ENCODE results near the gene CABP4. TPM values are rescaled to one million over a fixed set of nuclear protein-coding genes. Genes with fewer than 3 reads are reported as not detected.

The CABP4 gene
- total and polyA plus RNA-seq, 7 donors, result 0.35 to 1.9 (median 0.93) TPM

- H3K4me3 ChIP-seq, result peak within 1 kb of the TSS; percentile 90
- ATAC-seq, result peak; percentile 85 to 90 (median 88)
- peaks cover 0 to 11% (median 8%) of the 10 kb centered on the region in 3 donors for H3K27me3 ChIP-seq (ENCODE audit: insufficient read depth in 3 of 3, low read length in 2 of 3)
- H3K36me3 ChIP-seq (ENCODE audit: insufficient read depth in 1 of 2, low read depth in 1 of 2), result peaks cover 0 to 11% of the 10 kb centered on the region in 2 donors
- intact Hi-C loops (cut with DNase I), result loop anchor here (2.0 to 5.0 kb wide), 3 partner anchors 41 to 151 kb away; partner anchors contain the start of genes PPP1CA (in 1 of the 2) and TMEM134 (in 1 of the 2)
- H3K27ac ChIP-seq, result peak within 1 kb of the TSS; percentile 99
- H3K9me3 ChIP-seq, result no peaks in the 10 kb centered on the region
- WGBS, 3 donors, result 0 to 1% (median 0%) methylated on average over 49 to 57 of the region's 57 CpGs
- peak; percentile 100 for DNase-seq
- H3K4me1 ChIP-seq, result peaks cover 27% of the 10 kb centered on the region
- no peak for TF ChIP-seq CTCF (IDR thresholded peaks at IDR 0.05)
Measured at GRCh38 chr11:67507864-67508485, 52.8 kb downstream of the CABP4 start, which contains the start of gene CDK2AP2. CDK2AP2 (minus strand) TSS chr11:67508162; CDS start chr11:67508082, 80 bp downstream.

GRCh38 chr11:67508486-67509121 lies 53.5 kb downstream of the CABP4 start:
- peaks cover 0 to 12% (median 8%) of the 10 kb centered on the region in 3 donors for H3K27me3 ChIP-seq (ENCODE audit: insufficient read depth in 3 of 3, low read length in 2 of 3)
- H3K9me3 ChIP-seq, result no peaks in the 10 kb centered on the region
- DNase-seq (peak; percentile 99), ATAC-seq (peak; percentile 66 to 77 (median 72))
- H3K27ac ChIP-seq, result peak overlapping the region; percentile 99
- peaks cover 0 to 11% of the 10 kb centered on the region in 2 donors for H3K36me3 ChIP-seq (ENCODE audit: insufficient read depth in 1 of 2, low read depth in 1 of 2)
- 0 to 1% (median 1%) methylated on average over 45 to 57 of the region's 57 CpGs for WGBS, 3 donors
- intact Hi-C loops (cut with DNase I), result loop anchor here in 1 of 2 donors (5.0 kb wide), 1 partner anchor 41 kb away; the partner anchor contains the start of gene TMEM134
- peaks cover 27% of the 10 kb centered on the region for H3K4me1 ChIP-seq
- no peak for TF ChIP-seq CTCF (IDR thresholded peaks at IDR 0.05)
- H3K4me3 ChIP-seq, result peak overlapping the region; percentile 90

- ATAC-seq (no peak), DNase-seq (no peak)
- no peak for TF ChIP-seq CTCF (IDR thresholded peaks at IDR 0.05)
- Histone ChIP-seq H3K36me3 (ENCODE audit: insufficient read depth in 1 of 2, low read depth in 1 of 2) (peaks cover 0 to 11% of the 10 kb centered on the region in 2 donors), H3K4me1 (peaks cover 24% of the 10 kb centered on the region), H3K27ac (no peak overlapping the region), H3K9me3 (no peaks in the 10 kb centered on the region), H3K27me3 (ENCODE audit: insufficient read depth in 3 of 3, low read length in 2 of 3) (peaks cover 0 to 10% (median 4%) of the 10 kb centered on the region in 3 donors), H3K4me3 (no peak overlapping the region)
- 50 to 53% (median 53%) methylated on average over 3 of the region's 3 CpGs for WGBS, 3 donors
- intact Hi-C loops (cut with DNase I), result no loop called here
Measured at GRCh38 chr11:67510023-67510345, 54.8 kb downstream of the CABP4 start.

Other genes starting within 250 kb of the CABP4 start
- 10 to 100 TPM; 41.7 to 46.8 (median 46.1) TPM for gene GRK2, start 188.9 kb upstream of the CABP4 start, total RNA-seq
- gene GRK2, start 188.9 kb upstream of the CABP4 start, polyA plus RNA-seq, result 10 to 100 TPM; 37.3 to 56.8 (median 46.2) TPM
- gene ANKRD13D, start 166.1 kb upstream of the CABP4 start, total RNA-seq, result 1 to 10 TPM; 4.1 to 8.6 (median 7.8) TPM
- gene ANKRD13D, start 166.1 kb upstream of the CABP4 start, polyA plus RNA-seq, result 1 to 10 TPM; 4.6 to 7.0 (median 5.9) TPM
- 10 to 100 TPM in 1 of 4 donors, 1 to 10 TPM in 3; 3.7 to 10.1 (median 6.9) TPM for gene SSH3, start 151.8 kb upstream of the CABP4 start, total RNA-seq
- gene SSH3, start 151.8 kb upstream of the CABP4 start, polyA plus RNA-seq, result 1 to 10 TPM; 3.0 to 5.0 (median 4.2) TPM
- 10 to 100 TPM; 31.8 to 89.8 (median 56.1) TPM for gene POLD4, start 101.8 kb upstream of the CABP4 start, total RNA-seq
- gene POLD4, start 101.8 kb upstream of the CABP4 start, polyA plus RNA-seq, result 10 to 100 TPM; 72.6 to 74.9 (median 73.3) TPM
- gene CLCF1, start 81.8 kb upstream of the CABP4 start, total RNA-seq, result 1 to 10 TPM in 1 of 4 donors, under 1 TPM in 3; 0.44 to 1.5 (median 0.82) TPM
- gene CLCF1, start 81.8 kb upstream of the CABP4 start, polyA plus RNA-seq, result 1 to 10 TPM in 1 of 3 donors, under 1 TPM in 2; 0.47 to 6.5 (median 0.62) TPM
- 1 to 10 TPM; 1.8 to 6.7 (median 5.8) TPM for gene RAD9A, start 63.4 kb upstream of the CABP4 start, total RNA-seq
- gene RAD9A, start 63.4 kb upstream of the CABP4 start, polyA plus RNA-seq, result 10 to 100 TPM in 2 of 3 donors, 1 to 10 TPM in 1; 7.1 to 12.3 (median 10.1) TPM
- gene PPP1CA, start 53.5 kb upstream of the CABP4 start, total RNA-seq, result 100 to 1,000 TPM in 1 of 4 donors, 10 to 100 TPM in 3; 72.6 to 113 (median 86.6) TPM
- gene PPP1CA, start 53.5 kb upstream of the CABP4 start, polyA plus RNA-seq, result 100 to 1,000 TPM; 108 to 191 (median 147) TPM
- 1 to 10 TPM in 3 of 4 donors, under 1 TPM in 1; 0.65 to 1.6 (median 1.2) TPM for gene TBC1D10C, start 51.3 kb upstream of the CABP4 start, total RNA-seq
- under 1 TPM; 0.25 to 0.52 (median 0.34) TPM for gene TBC1D10C, start 51.3 kb upstream of the CABP4 start, polyA plus RNA-seq
- gene CARNS1, start 39.7 kb upstream of the CABP4 start, total RNA-seq, result 10 to 100 TPM in 2 of 4 donors, 1 to 10 TPM in 2; 7.0 to 27.5 (median 10.0) TPM
- 1 to 10 TPM; 2.1 to 5.9 (median 4.2) TPM for gene CARNS1, start 39.7 kb upstream of the CABP4 start, polyA plus RNA-seq
- gene RPS6KB2, start 26.9 kb upstream of the CABP4 start, total RNA-seq, result 10 to 100 TPM; 23.1 to 34.3 (median 26.8) TPM
- gene RPS6KB2, start 26.9 kb upstream of the CABP4 start, polyA plus RNA-seq, result 10 to 100 TPM; 25.6 to 64.6 (median 33.1) TPM
- 1 to 10 TPM in 3 of 4 donors, under 1 TPM in 1; 0.89 to 1.4 (median 1.0) TPM for gene PTPRCAP, start 17.7 kb upstream of the CABP4 start, total RNA-seq
- gene PTPRCAP, start 17.7 kb upstream of the CABP4 start, polyA plus RNA-seq, result 1 to 10 TPM in 1 of 3 donors, under 1 TPM in 2; 0.25 to 1.3 (median 0.65) TPM
- gene CORO1B, start 11.9 kb upstream of the CABP4 start, total RNA-seq, result 10 to 100 TPM in 3 of 4 donors, 1 to 10 TPM in 1; 8.7 to 13.1 (median 11.5) TPM
- gene CORO1B, start 11.9 kb upstream of the CABP4 start, polyA plus RNA-seq, result 10 to 100 TPM; 10.6 to 18.1 (median 16.7) TPM
- gene GPR152, start 2.6 kb upstream of the CABP4 start, total RNA-seq, result under 1 TPM in 1 of 4 donors, not detected in 3; 0.19 TPM
- not detected for gene GPR152, start 2.6 kb upstream of the CABP4 start, polyA plus RNA-seq
- 10 to 100 TPM; 57.1 to 83.2 (median 66.2) TPM for gene TMEM134, start 13.9 kb downstream of the CABP4 start, total RNA-seq
- gene TMEM134, start 13.9 kb downstream of the CABP4 start, polyA plus RNA-seq, result 100 to 1,000 TPM in 1 of 3 donors, 10 to 100 TPM in 2; 81.7 to 121 (median 87.8) TPM
- gene AIP, start 27.7 kb downstream of the CABP4 start, total RNA-seq, result 10 to 100 TPM; 25.3 to 42.7 (median 29.9) TPM
- 10 to 100 TPM; 57.4 to 71.5 (median 57.7) TPM for gene AIP, start 27.7 kb downstream of the CABP4 start, polyA plus RNA-seq
- 10 to 100 TPM in 2 of 4 donors, 1 to 10 TPM in 2; 6.7 to 16.1 (median 9.6) TPM for gene PITPNM1, start 50.0 kb downstream of the CABP4 start, total RNA-seq
- gene PITPNM1, start 50.0 kb downstream of the CABP4 start, polyA plus RNA-seq, result 10 to 100 TPM in 1 of 3 donors, 1 to 10 TPM in 2; 2.3 to 11.3 (median 5.1) TPM
- gene CDK2AP2, start 52.8 kb downstream of the CABP4 start, total RNA-seq, result 10 to 100 TPM; 16.3 to 18.5 (median 18.1) TPM
- 10 to 100 TPM; 31.9 to 72.3 (median 48.0) TPM for gene CDK2AP2, start 52.8 kb downstream of the CABP4 start, polyA plus RNA-seq
- not detected for gene CABP2, start 68.1 kb downstream of the CABP4 start, total RNA-seq
- gene CABP2, start 68.1 kb downstream of the CABP4 start, polyA plus RNA-seq, result not detected
- gene GSTP1, start 128.5 kb downstream of the CABP4 start, total RNA-seq, result 100 to 1,000 TPM; 224 to 364 (median 274) TPM
- 100 to 1,000 TPM; 279 to 410 (median 383) TPM for gene GSTP1, start 128.5 kb downstream of the CABP4 start, polyA plus RNA-seq
- 100 to 1,000 TPM; 250 to 413 (median 364) TPM for gene NDUFV1, start 151.6 kb downstream of the CABP4 start, total RNA-seq
- 100 to 1,000 TPM; 248 to 340 (median 287) TPM for gene NDUFV1, start 151.6 kb downstream of the CABP4 start, polyA plus RNA-seq
- gene NUDT8, start 174.6 kb downstream of the CABP4 start, total RNA-seq, result 10 to 100 TPM; 19.0 to 37.0 (median 31.8) TPM
- 10 to 100 TPM; 28.5 to 52.2 (median 48.9) TPM for gene NUDT8, start 174.6 kb downstream of the CABP4 start, polyA plus RNA-seq
- not detected for gene TBX10, start 184.4 kb downstream of the CABP4 start, total RNA-seq
- under 1 TPM in 1 of 3 donors, not detected in 2; 0.01 TPM for gene TBX10, start 184.4 kb downstream of the CABP4 start, polyA plus RNA-seq
- gene ACY3, start 195.4 kb downstream of the CABP4 start, total RNA-seq, result not detected
- gene ACY3, start 195.4 kb downstream of the CABP4 start, polyA plus RNA-seq, result under 1 TPM in 1 of 3 donors, not detected in 2; 0.04 TPM
- not detected for gene ALDH3B2, start 219.3 kb downstream of the CABP4 start, total RNA-seq
- not detected for gene ALDH3B2, start 219.3 kb downstream of the CABP4 start, polyA plus RNA-seq